IMR-90 (cell line): Measurements from ENCODE around the gene PDE4B. TPM values are rescaled to one million over a fixed set of nuclear protein-coding genes. Genes with fewer than 3 reads are reported as not detected.

Experiments
- ATAC-seq: fragments of 200-7000 bp; cut with Tn5 transposase; 2 replicates; pipeline ENCODE4 v1.9.1; 2020; ENCODE audit warnings: low read depth, mild to moderate bottlenecking, moderate library complexity
- BruUV-seq: library from RNA; stranded (reverse); fragments of 400-500 nt; replicated peaks from 2 replicates; lab custom pipeline; 2021; lab: Mats Ljungman, UMichigan
- CTCF ChIA-PET: fragments of 300-600 bp; formaldehyde crosslinking; extraction: SDS; loops from one replicate; lab custom pipeline; 2021; ENCODE audit warnings: antibody characterized with exemption; lab: Yijun Ruan, JAX
- POLR2A ChIA-PET: fragments of 300-600 bp; sonication (Branson Sonifier 250); formaldehyde crosslinking; loops from one replicate; lab custom pipeline; 2022; ENCODE audit warnings: antibody characterized with exemption; ENCODE audit not compliant: unreplicated experiment; lab: Charles Lee
- DNase-seq: peaks from one replicate; pipeline ENCODE4 v3.0.0; 2013
- H2AFZ ChIP-seq: replicated peaks from 2 replicates; pipeline ENCODE3; 2013; ENCODE audit warnings: low read length, mild to moderate bottlenecking; ENCODE audit not compliant: poor library complexity
- H2AK5ac ChIP-seq: 2 replicates; pipeline ENCODE4 v1.6.1; 2013; ENCODE audit warnings: low read depth, low read length, inconsistent platforms
- H2AK9ac ChIP-seq: replicated peaks from 2 replicates; pipeline ENCODE3; 2013; ENCODE audit warnings: mild to moderate bottlenecking, low read depth, low read length, moderate library complexity; ENCODE audit not compliant: poor library complexity
- H2BK120ac ChIP-seq: 2 replicates; pipeline ENCODE4 v1.6.1; 2013; ENCODE audit warnings: low read depth, low read length, inconsistent platforms
- H2BK15ac ChIP-seq: 3 replicates; pipeline ENCODE4 v1.6.1; 2013; ENCODE audit warnings: low read depth, low read length, inconsistent platforms
- H2BK20ac ChIP-seq: 2 replicates; pipeline ENCODE4 v1.6.1; 2013; ENCODE audit warnings: low read depth, mild to moderate bottlenecking, inconsistent platforms, low read length, moderate library complexity
- H2BK5ac ChIP-seq: 2 replicates; pipeline ENCODE4 v1.6.1; 2013; ENCODE audit warnings: mild to moderate bottlenecking, low read depth, low read length, inconsistent platforms; ENCODE audit not compliant: poor library complexity, severe bottlenecking
- H3K14ac ChIP-seq: replicated peaks from 2 replicates; pipeline ENCODE4 v1.6.1; 2013; ENCODE audit warnings: low read depth, low read length, inconsistent platforms
- H3K18ac ChIP-seq: 2 replicates; pipeline ENCODE4 v1.6.1; 2013; ENCODE audit warnings: low read depth, low read length, control low read depth
- H3K23ac ChIP-seq: 2 replicates; pipeline ENCODE4 v1.6.1; 2013; ENCODE audit warnings: low read depth, low read length, inconsistent platforms
- H3K27ac ChIP-seq: 2 replicates; pipeline ENCODE4 v1.5.1; 2013; ENCODE audit warnings: mild to moderate bottlenecking, control low read depth, low read length; ENCODE audit not compliant: insufficient read depth
- H3K27me3 ChIP-seq: 2 replicates; pipeline ENCODE4 v1.6.1; 2013; ENCODE audit warnings: low read length; ENCODE audit not compliant: control insufficient read depth, insufficient read depth
- H3K36me3 ChIP-seq: 2 replicates; pipeline ENCODE4 v1.6.1; 2013; ENCODE audit warnings: low read length, mixed read lengths; ENCODE audit not compliant: control insufficient read depth, insufficient read depth
- H3K4ac ChIP-seq: 2 replicates; pipeline ENCODE4 v1.6.1; 2013; ENCODE audit warnings: low read depth, low read length, inconsistent platforms
- H3K4me1 ChIP-seq: 2 replicates; pipeline ENCODE4 v1.6.1; 2013; ENCODE audit warnings: low read length, mixed read lengths; ENCODE audit not compliant: control insufficient read depth, insufficient read depth
- H3K4me2 ChIP-seq: 2 replicates; pipeline ENCODE4 v1.6.1; 2013; ENCODE audit warnings: low read depth, mild to moderate bottlenecking, control low read depth, low read length, moderate library complexity
- H3K4me3 ChIP-seq: 2 replicates; pipeline ENCODE4 v1.5.1; 2013; ENCODE audit warnings: low read depth, mild to moderate bottlenecking, control low read depth, low read length, moderate library complexity; ENCODE audit not compliant: insufficient read depth
- H3K56ac ChIP-seq: 2 replicates; pipeline ENCODE4 v1.6.1; 2013; ENCODE audit warnings: low read length, inconsistent platforms; ENCODE audit not compliant: insufficient read depth; ENCODE audit errors: extremely low read depth
- H3K79me1 ChIP-seq, 2 experiments: 2 replicates each; pipeline ENCODE4 v1.6.1; 2013; ENCODE audit warnings: low read length in 2 of 2, inconsistent platforms in 1 of 2, low read depth in 1 of 2
- H3K9ac ChIP-seq: 2 replicates; pipeline ENCODE4 v1.6.1; 2013; ENCODE audit warnings: low read depth, low read length, control low read depth
- H3K9me1 ChIP-seq: 2 replicates; pipeline ENCODE4 v1.6.1; 2013; ENCODE audit warnings: low read length, inconsistent platforms; ENCODE audit not compliant: insufficient read depth
- H3K9me3 ChIP-seq: 2 replicates; pipeline ENCODE4 v1.6.1; 2013; ENCODE audit warnings: low read length; ENCODE audit not compliant: control insufficient read depth, insufficient read depth
- H4K20me1 ChIP-seq: 2 replicates; pipeline ENCODE4 v1.6.1; 2013; ENCODE audit warnings: low read length, inconsistent platforms; ENCODE audit not compliant: insufficient read depth
- H4K5ac ChIP-seq: 2 replicates; pipeline ENCODE4 v1.6.1; 2013; ENCODE audit warnings: mild to moderate bottlenecking, low read depth, low read length, control low read depth
- H4K8ac ChIP-seq, 2 experiments: 2 replicates each; pipeline ENCODE4 v1.6.1; 2013; ENCODE audit warnings: low read depth in 2 of 2, low read length in 2 of 2, control low read depth in 1 of 2, inconsistent platforms in 1 of 2
- H4K91ac ChIP-seq: 2 replicates; pipeline ENCODE4 v1.6.1; 2013; ENCODE audit warnings: low read depth, low read length, inconsistent platforms; ENCODE audit not compliant: insufficient read depth
- BHLHE40 ChIP-seq: fragments of 150-350 bp; IDR thresholded peaks from 2 replicates; pipeline ENCODE4 v1.6.1; 2016; ENCODE audit warnings: mild to moderate bottlenecking, low read depth, low read length
- CEBPB ChIP-seq: IDR thresholded peaks from 2 replicates; pipeline ENCODE4 v1.6.1; 2012; ENCODE audit warnings: low read depth, low read length, improper control_type of control experiment
- CHD1 ChIP-seq: IDR thresholded peaks from 2 replicates; pipeline ENCODE4 v1.6.1; 2012; ENCODE audit warnings: low read depth, low read length, improper control_type of control experiment
- ELK1 ChIP-seq: fragments of 150-350 bp; IDR thresholded peaks from 2 replicates; pipeline ENCODE4 v1.6.1; 2016; ENCODE audit warnings: low read depth, mild to moderate bottlenecking, low read length, moderate library complexity, borderline replicate concordance
- FOS ChIP-seq: fragments of 150-350 bp; IDR thresholded peaks from 2 replicates; pipeline ENCODE4 v1.6.1; 2016; ENCODE audit warnings: low read depth, low read length
- MAFK ChIP-seq: IDR thresholded peaks from 2 replicates; pipeline ENCODE4 v1.6.1; 2012; ENCODE audit warnings: low read depth, low read length, improper control_type of control experiment
- MAZ ChIP-seq: IDR thresholded peaks from 2 replicates; pipeline ENCODE4 v1.6.1; 2012; ENCODE audit warnings: low read depth, mild to moderate bottlenecking, low read length, improper control_type of control experiment, moderate library complexity, borderline replicate concordance
- MXI1 ChIP-seq: IDR thresholded peaks from 2 replicates; pipeline ENCODE4 v1.6.1; 2012; ENCODE audit warnings: low read depth, mild to moderate bottlenecking, low read length, moderate library complexity, borderline replicate concordance
- NFE2L2 ChIP-seq: fragments of 150-350 bp; IDR thresholded peaks from 2 replicates; pipeline ENCODE4 v1.6.1; 2016; ENCODE audit warnings: low read depth, mild to moderate bottlenecking, low read length
- POLR2A ChIP-seq: IDR thresholded peaks from 2 replicates; pipeline ENCODE4 v1.6.1; 2012; ENCODE audit warnings: mild to moderate bottlenecking, low read depth, low read length
- RAD21 ChIP-seq: IDR thresholded peaks from 2 replicates; pipeline ENCODE4 v1.6.1; 2012; ENCODE audit warnings: low read length, improper control_type of control experiment
- RCOR1 ChIP-seq: IDR thresholded peaks from 2 replicates; pipeline ENCODE4 v1.6.1; 2012; ENCODE audit warnings: mild to moderate bottlenecking, low read length, improper control_type of control experiment; ENCODE audit not compliant: insufficient replicate concordance
- RFX5 ChIP-seq: IDR thresholded peaks from 2 replicates; pipeline ENCODE4 v1.8.0; 2012; ENCODE audit warnings: low read depth, mild to moderate bottlenecking, low read length, moderate library complexity
- SMC3 ChIP-seq: fragments of 150-350 bp; IDR thresholded peaks from 2 replicates; pipeline ENCODE4 v1.6.1; 2016; ENCODE audit warnings: low read depth, mild to moderate bottlenecking, antibody characterized with exemption, low read length, moderate library complexity
- USF2 ChIP-seq: fragments of 150-350 bp; IDR thresholded peaks from 2 replicates; pipeline ENCODE4 v1.6.1; 2017; ENCODE audit warnings: mild to moderate bottlenecking, antibody characterized with exemption, low read length, low read depth
- WGBS, 2 experiments: methylation state at CpG; one replicate each; pipeline versions ENCODE4 v1.1.5 to v1.1.7; 2013; ENCODE audit warnings: missing lambda C conversion rate in 2 of 2; ENCODE audit not compliant: insufficient read length in 1 of 2; ENCODE audit errors: extremely low coverage in 2 of 2; 5-methylcytosine and 5-hydroxymethylcytosine counted together
- dilution Hi-C: fragments of 300-500 bp; cut with HindIII; formaldehyde crosslinking; loops from one replicate; pipeline ENCODE4 v1.14.3; 2018; ENCODE audit warnings: low sequenced_read_pairs; ENCODE audit not compliant: unreplicated experiment
- in situ Hi-C: fragments of 300-500 bp; cut with MboI; formaldehyde crosslinking; loops from 3 replicates; pipeline ENCODE4 v1.14.3; 2019; ENCODE audit warnings: low sequenced_read_pairs, inconsistent platforms, mixed read lengths
- intact Hi-C: fragments of 100-400 bp; cut with micrococcal nuclease; formaldehyde crosslinking; loops from 2 replicates; pipeline ENCODE4 v1.10.0; 2022
- polyA plus RNA-seq, 3 experiments: library from polyadenylated mRNA; depleted of rRNA; stranded (reverse); fragments of >200 nt; gene quantifications; 2 replicates each; pipeline ENCODE4 v1.2.3, GENCODE V29; 2012; ENCODE audit warnings: low replicate concordance in 1 of 3
- total RNA-seq: library from RNA; depleted of rRNA; stranded (reverse); fragments of >200 nt; gene quantifications from 2 replicates; pipeline ENCODE4 v1.2.3, GENCODE V29; 2012
- TF ChIP-seq, protein P1 (sequence below): conservative IDR thresholded peaks from 2 replicates; pipeline ENCODE4 v1.5.1; 2012; ENCODE audit warnings: mild to moderate bottlenecking, low read depth, low read length, improper control_type of control experiment

The PDE4B gene
- total and polyA plus RNA-seq, 2 of the 4 experiments (the other 2 are of a cell fraction) = 5.8 to 21.3 TPM

DNA sequence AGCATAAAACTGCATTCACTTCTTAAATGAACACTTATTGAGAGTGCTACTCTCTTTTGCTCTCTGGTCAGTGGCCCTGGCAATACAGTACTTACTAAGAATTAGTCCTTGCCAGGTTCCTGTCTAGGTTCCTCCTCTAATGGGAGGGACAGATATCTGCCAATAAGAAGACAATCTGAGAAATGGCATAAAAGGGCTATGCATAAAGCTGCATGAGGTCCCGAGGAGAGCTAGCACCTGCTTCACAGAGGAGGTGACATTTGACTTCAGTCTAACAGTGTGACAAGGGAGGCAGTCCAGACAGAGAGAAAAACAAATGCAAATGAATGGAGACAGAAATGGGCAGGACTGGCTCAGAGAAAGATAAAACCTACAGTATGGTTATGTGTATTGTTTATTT is 384.1 kb downstream of the PDE4B start:
- H4K5ac ChIP-seq = no peak overlapping the region
- ChIA-PET POLR2A (no interaction called here), CTCF (interaction anchor here (0.6 kb wide), 1 partner anchor 845 kb away, joined by 4 read pairs; no protein-coding TSS in a partner anchor)
- DNase-seq = no peak
- H3K27ac ChIP-seq = no peak overlapping the region
- intact Hi-C loops = no loop called here
- H3K23ac ChIP-seq = no peak overlapping the region
- no peak overlapping the region for H3K4ac ChIP-seq
- dilution Hi-C loops = no loop called here
- H3K4me1 ChIP-seq = no peaks in the 10 kb centered on the region
- BruUV-seq = no TSS peak
- in situ Hi-C loops = no loop called here
- no peak overlapping the region for H3K9ac ChIP-seq
- no peaks in the 10 kb centered on the region for H3K36me3 ChIP-seq
- no peaks in the 10 kb centered on the region for H3K9me3 ChIP-seq
- no peak for ATAC-seq
- no peak overlapping the region for H2AK5ac ChIP-seq
- no peaks in the 10 kb centered on the region for H3K9me1 ChIP-seq
- H2AK9ac ChIP-seq = no peak overlapping the region
- no peak overlapping the region for H2BK15ac ChIP-seq
- H2BK20ac ChIP-seq = no peak overlapping the region
- H3K27me3 ChIP-seq = no peaks in the 10 kb centered on the region
- H2BK120ac ChIP-seq = no peak overlapping the region
- H3K14ac ChIP-seq = no peak overlapping the region
- no peak overlapping the region for H3K4me2 ChIP-seq
- H2BK5ac ChIP-seq = no peak overlapping the region
- H3K56ac ChIP-seq = no peak overlapping the region
- H3K79me1 ChIP-seq = no peaks in the 10 kb centered on the region
- TF ChIP-seq RCOR1 (no peak), FOS (no peak), NFE2L2 (no peak), CEBPB (no peak), RAD21 (no peak), CHD1 (no peak), MAFK (no peak), ELK1 (no peak), POLR2A (no peak), SMC3 (no peak), RFX5 (no peak), BHLHE40 (no peak), USF2 (no peak), MXI1 (no peak), MAZ (no peak)
- TF ChIP-seq, protein P1, sequence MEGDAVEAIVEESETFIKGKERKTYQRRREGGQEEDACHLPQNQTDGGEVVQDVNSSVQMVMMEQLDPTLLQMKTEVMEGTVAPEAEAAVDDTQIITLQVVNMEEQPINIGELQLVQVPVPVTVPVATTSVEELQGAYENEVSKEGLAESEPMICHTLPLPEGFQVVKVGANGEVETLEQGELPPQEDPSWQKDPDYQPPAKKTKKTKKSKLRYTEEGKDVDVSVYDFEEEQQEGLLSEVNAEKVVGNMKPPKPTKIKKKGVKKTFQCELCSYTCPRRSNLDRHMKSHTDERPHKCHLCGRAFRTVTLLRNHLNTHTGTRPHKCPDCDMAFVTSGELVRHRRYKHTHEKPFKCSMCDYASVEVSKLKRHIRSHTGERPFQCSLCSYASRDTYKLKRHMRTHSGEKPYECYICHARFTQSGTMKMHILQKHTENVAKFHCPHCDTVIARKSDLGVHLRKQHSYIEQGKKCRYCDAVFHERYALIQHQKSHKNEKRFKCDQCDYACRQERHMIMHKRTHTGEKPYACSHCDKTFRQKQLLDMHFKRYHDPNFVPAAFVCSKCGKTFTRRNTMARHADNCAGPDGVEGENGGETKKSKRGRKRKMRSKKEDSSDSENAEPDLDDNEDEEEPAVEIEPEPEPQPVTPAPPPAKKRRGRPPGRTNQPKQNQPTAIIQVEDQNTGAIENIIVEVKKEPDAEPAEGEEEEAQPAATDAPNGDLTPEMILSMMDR = no peak
- H3K18ac ChIP-seq = no peak overlapping the region
- H4K20me1 ChIP-seq = no peaks in the 10 kb centered on the region
- H4K91ac ChIP-seq = no peak overlapping the region
- no peak overlapping the region for H3K4me3 ChIP-seq
- H2AFZ ChIP-seq = no peak overlapping the region
- H4K8ac ChIP-seq = no peak overlapping the region
- 0% methylated on average over 1 of the region's 1 CpG; no CpG with 5 or more reads in 1 of the 2 experiments for WGBS, 2 experiments
